Measurements from ENCODE around the gene FAM107B. TPM values are rescaled to one million over a fixed set of nuclear protein-coding genes. Genes with fewer than 3 reads are reported as not detected.

Gene FAM107B
- total RNA-seq, 4 donors from 2014 or later: 7.3 to 15.6 (median 13.3) TPM

- Histone ChIP-seq H3K9me3 (no peaks in the 10 kb centered on the region), H3K36me3 (no peaks in the 10 kb centered on the region), H3K27me3 (no peaks in the 10 kb centered on the region), H3K27ac (no peak overlapping the region), H3K4me3 (no peak overlapping the region), H3K4me1 (peaks cover 0 to 13% (median 0%) of the 10 kb centered on the region in 3 donors)
- WGBS, 2 donors (ENCODE audit: low coverage in 1 of 2): 40 to 80% methylated on average over 1 to 3 of the region's 3 CpGs
- ATAC-seq: no peak
- TF ChIP-seq POLR2AphosphoS5 (IDR thresholded peaks at IDR 0.05) (no peak), POLR2A (IDR thresholded peaks at IDR 0.05) (no peak), EP300 (IDR thresholded peaks at IDR 0.05) (no peak), CTCF (IDR thresholded peaks at IDR 0.05) (no peak)
Measured at GRCh38 chr10:14474656-14475055, 300.0 kb downstream of the FAM107B start.

- Histone ChIP-seq H3K9me3 (no peaks in the 10 kb centered on the region), H3K27me3 (no peaks in the 10 kb centered on the region), H3K36me3 (no peaks in the 10 kb centered on the region), H3K4me3 (no peak overlapping the region), H3K27ac (no peak overlapping the region), H3K4me1 (peaks cover 0 to 31% (median 0%) of the 10 kb centered on the region in 3 donors)
- WGBS, 2 donors (ENCODE audit: low coverage in 1 of 2): 89 to 99% methylated on average over 1 to 6 of the region's 6 CpGs
- no peak for ATAC-seq
- TF ChIP-seq POLR2AphosphoS5 (IDR thresholded peaks at IDR 0.05): no peak
- TF ChIP-seq POLR2A (IDR thresholded peaks at IDR 0.05): no peak
- no peak for TF ChIP-seq EP300 (IDR thresholded peaks at IDR 0.05)
- no peak for TF ChIP-seq CTCF (IDR thresholded peaks at IDR 0.05)
Measured at GRCh38 chr10:14470920-14471319, 303.8 kb downstream of the FAM107B start.

- Histone ChIP-seq H3K4me1 (peaks cover 0 to 31% (median 0%) of the 10 kb centered on the region in 3 donors), H3K4me3 (no peak overlapping the region), H3K27ac (peak overlapping the region in 3 of 4 donors; percentile 43 to 80 (median 53)), H3K36me3 (no peaks in the 10 kb centered on the region), H3K9me3 (peaks cover 0 to 10% (median 0%) of the 10 kb centered on the region in 3 donors), H3K27me3 (no peaks in the 10 kb centered on the region)
- 24 to 41% methylated on average over 2 of the region's 3 CpGs for WGBS, 2 donors (ENCODE audit: low coverage in 1 of 2)
- ATAC-seq: no peak
- no peak for TF ChIP-seq POLR2AphosphoS5 (IDR thresholded peaks at IDR 0.05)
- no peak for TF ChIP-seq POLR2A (IDR thresholded peaks at IDR 0.05)
- no peak for TF ChIP-seq CTCF (IDR thresholded peaks at IDR 0.05)
- TF ChIP-seq EP300 (IDR thresholded peaks at IDR 0.05): no peak
Measured at GRCh38 chr10:14468726-14469125, 306.0 kb downstream of the FAM107B start.

Small RNA genes within 50 kb of the gene (small RNA-seq; reads per million reads assigned to genes)
- gene RNA5SP302: 0.18 to 2.2 (median 0.75) reads per million in 4 donors

Other genes starting within 250 kb of the FAM107B start
- 1 to 10 TPM in 2 of 4 donors, under 1 TPM in 1, not detected in 1; 0.81 to 6.7 (median 2.3) TPM for gene CDNF, start 63.1 kb upstream of the FAM107B start, total RNA-seq
- gene HSPA14, start 63.4 kb upstream of the FAM107B start, total RNA-seq: 10 to 100 TPM in 2 of 4 donors, 1 to 10 TPM in 2; 4.8 to 15.1 (median 9.9) TPM
- gene MSANTD7, start 63.4 kb upstream of the FAM107B start, total RNA-seq: 10 to 100 TPM in 3 of 4 donors, 1 to 10 TPM in 1; 8.2 to 15.5 (median 11.6) TPM
- 1 to 10 TPM; 4.4 to 6.2 (median 5.1) TPM for gene SUV39H2, start 104.0 kb upstream of the FAM107B start, total RNA-seq
- gene DCLRE1C, start 179.2 kb upstream of the FAM107B start, total RNA-seq: 10 to 100 TPM in 2 of 4 donors, 1 to 10 TPM in 2; 7.7 to 16.8 (median 11.6) TPM
- not detected for gene MEIG1, start 184.5 kb upstream of the FAM107B start, total RNA-seq

Data from gastroesophageal sphincter (tissue), 4 donors.